HEK293 (cell line): ENCODE measurements around the gene CYB5B.
A peak's percentile ranks its signal among the peaks of the same experiment; 100 is the strongest.

Experiments used
- CTCF ChIA-PET: fragments of 350-600 bp; formaldehyde crosslinking; extraction: SDS; loops from one replicate; lab custom pipeline; 2021; ENCODE audit warnings: antibody characterized with exemption; lab: Yijun Ruan, JAX
- POLR2A ChIA-PET: fragments of 300-600 bp; formaldehyde crosslinking; extraction: SDS; loops from one replicate; lab custom pipeline; 2020; ENCODE audit warnings: antibody characterized with exemption, inconsistent platforms; lab: Yijun Ruan, JAX
- H3K27ac ChIP-seq: fragments of 200-500 bp; sonication (Bioruptor generic); 2 replicates; pipeline ENCODE4 v1.5.1; 2014; ENCODE audit warnings: low read depth, low read length, control low read depth, inconsistent platforms; ENCODE audit errors: extremely low read depth
- H3K36me3 ChIP-seq, 2 experiments: fragments of 200-500 bp in 1 of 2; sonication (Bioruptor generic) in 1 of 2; 1 replicate in 1 of 2; 2 replicates in 1 of 2; pipeline ENCODE4 v1.5.1; 2014 to 2017; ENCODE audit warnings: inconsistent platforms in 2 of 2, low read length in 2 of 2; ENCODE audit not compliant: control insufficient read depth in 2 of 2, insufficient read depth in 1 of 2
- H3K4me1 ChIP-seq: fragments of 200-500 bp; sonication (Bioruptor generic); 2 replicates; pipeline ENCODE4 v1.5.1; 2014; ENCODE audit warnings: mild to moderate bottlenecking, low read length, inconsistent platforms; ENCODE audit not compliant: control insufficient read depth, insufficient read depth
- H3K4me3 ChIP-seq: 2 replicates; pipeline ENCODE4 v1.5.1; 2011; ENCODE audit warnings: low read depth, mild to moderate bottlenecking, control low read depth, low read length, moderate library complexity
- H3K9me3 ChIP-seq: fragments of 200-500 bp; sonication (Bioruptor generic); 2 replicates; pipeline ENCODE4 v1.5.1; 2014; ENCODE audit warnings: low read depth, low read length, inconsistent platforms; ENCODE audit not compliant: control insufficient read depth, insufficient read depth
- EGR2 ChIP-seq: fragments of 450-650 bp; formaldehyde crosslinking; IDR thresholded peaks from 2 replicates; pipeline ENCODE4 v1.5.1; 2016; ENCODE audit warnings: low read depth, missing biosample characterization, missing genetic modification characterization
- GLI4 ChIP-seq: fragments of 450-650 bp; formaldehyde crosslinking; IDR thresholded peaks from 2 replicates; pipeline ENCODE4 v1.5.1; 2016; ENCODE audit warnings: missing biosample characterization, missing genetic modification characterization
- HOXC10 ChIP-seq: sonication (generic); formaldehyde crosslinking; IDR thresholded peaks from 2 replicates; pipeline ENCODE4 v1.8.1; 2023; ENCODE audit warnings: mild to moderate bottlenecking, missing genetic modification reagents
- PRDM1 ChIP-seq: fragments of 450-650 bp; formaldehyde crosslinking; IDR thresholded peaks from 2 replicates; pipeline ENCODE4; 2016; ENCODE audit warnings: missing biosample characterization, missing genetic modification characterization
- RBAK ChIP-seq: fragments of 450-650 bp; formaldehyde crosslinking; IDR thresholded peaks from 2 replicates; pipeline ENCODE4 v1.5.1; 2016; ENCODE audit warnings: missing biosample characterization, missing genetic modification characterization
- SCRT2 ChIP-seq: fragments of 450-650 bp; formaldehyde crosslinking; IDR thresholded peaks from 2 replicates; pipeline ENCODE4 v1.5.1; 2016; ENCODE audit warnings: missing biosample characterization, missing genetic modification characterization
- ZFP41 ChIP-seq: fragments of 450-650 bp; formaldehyde crosslinking; IDR thresholded peaks from 2 replicates; pipeline ENCODE4 v1.5.1; 2016; ENCODE audit warnings: missing biosample characterization, missing genetic modification characterization, borderline replicate concordance
- ZNF394 ChIP-seq: fragments of 450-650 bp; formaldehyde crosslinking; IDR thresholded peaks from 2 replicates; pipeline ENCODE4 v1.5.1; 2016; ENCODE audit warnings: missing biosample characterization, missing genetic modification characterization, mild to moderate bottlenecking, moderate library complexity, borderline replicate concordance
- ZNF404 ChIP-seq: fragments of 450-650 bp; formaldehyde crosslinking; IDR thresholded peaks from 2 replicates; pipeline ENCODE4 v1.5.1; 2017; ENCODE audit warnings: missing biosample characterization, missing genetic modification characterization
- ZNF548 ChIP-seq: fragments of 450-650 bp; formaldehyde crosslinking; IDR thresholded peaks from 2 replicates; pipeline ENCODE4 v1.5.1; 2016; ENCODE audit warnings: missing biosample characterization, missing genetic modification characterization
- ZNF600 ChIP-seq: fragments of 450-650 bp; formaldehyde crosslinking; IDR thresholded peaks from 2 replicates; pipeline ENCODE4 v1.5.1; 2016; ENCODE audit warnings: missing biosample characterization, missing genetic modification characterization
- ZNF654 ChIP-seq: fragments of 450-650 bp; formaldehyde crosslinking; IDR thresholded peaks from 2 replicates; pipeline ENCODE4 v1.5.1; 2016; ENCODE audit warnings: low read depth, missing biosample characterization, missing genetic modification characterization
- ZNF670 ChIP-seq: fragments of 450-650 bp; formaldehyde crosslinking; IDR thresholded peaks from 2 replicates; pipeline ENCODE4 v1.5.1; 2016; ENCODE audit warnings: missing biosample characterization, missing genetic modification characterization, low read depth
- ZNF701 ChIP-seq: fragments of 450-650 bp; formaldehyde crosslinking; IDR thresholded peaks from 2 replicates; pipeline ENCODE4 v1.5.1; 2016; ENCODE audit warnings: missing biosample characterization, missing genetic modification characterization
- ZNF76 ChIP-seq: fragments of 450-650 bp; formaldehyde crosslinking; IDR thresholded peaks from 2 replicates; pipeline ENCODE4; 2016; ENCODE audit warnings: low read depth, missing biosample characterization, missing genetic modification characterization, borderline replicate concordance
- ZNF785 ChIP-seq: fragments of 450-650 bp; formaldehyde crosslinking; IDR thresholded peaks from 2 replicates; pipeline ENCODE4 v1.5.1; 2016; ENCODE audit warnings: missing biosample characterization, missing genetic modification characterization
- TF ChIP-seq, protein P1 (sequence below): fragments of 450-650 bp; formaldehyde crosslinking; IDR thresholded peaks from 2 replicates; pipeline ENCODE4 v1.5.1; 2017; ENCODE audit warnings: missing biosample characterization, missing genetic modification characterization
- TF ChIP-seq, protein P2 (sequence below): fragments of 450-650 bp; formaldehyde crosslinking; IDR thresholded peaks from 2 replicates; pipeline ENCODE4 v1.5.1; 2017; ENCODE audit warnings: missing biosample characterization, mild to moderate bottlenecking, missing genetic modification characterization, moderate library complexity
- TF ChIP-seq, protein P3 (sequence below): fragments of 450-650 bp; formaldehyde crosslinking; IDR thresholded peaks from 2 replicates; pipeline ENCODE4 v1.5.1; 2016; ENCODE audit warnings: missing biosample characterization, missing genetic modification characterization
- TF ChIP-seq, protein P4 (sequence below): fragments of 450-650 bp; formaldehyde crosslinking; IDR thresholded peaks from 2 replicates; pipeline ENCODE4 v1.5.1; 2016; ENCODE audit warnings: missing biosample characterization, missing genetic modification characterization, low read depth

CYB5B gene

GRCh38 chr16:69486272-69486671 lies 61.9 kb downstream of the CYB5B start:
- TF ChIP-seq ZNF600 (tag by site-specific recombination) = peak; percentile 92
- TF ChIP-seq RBAK (tag by site-specific recombination) = no peak
- TF ChIP-seq, protein P1, sequence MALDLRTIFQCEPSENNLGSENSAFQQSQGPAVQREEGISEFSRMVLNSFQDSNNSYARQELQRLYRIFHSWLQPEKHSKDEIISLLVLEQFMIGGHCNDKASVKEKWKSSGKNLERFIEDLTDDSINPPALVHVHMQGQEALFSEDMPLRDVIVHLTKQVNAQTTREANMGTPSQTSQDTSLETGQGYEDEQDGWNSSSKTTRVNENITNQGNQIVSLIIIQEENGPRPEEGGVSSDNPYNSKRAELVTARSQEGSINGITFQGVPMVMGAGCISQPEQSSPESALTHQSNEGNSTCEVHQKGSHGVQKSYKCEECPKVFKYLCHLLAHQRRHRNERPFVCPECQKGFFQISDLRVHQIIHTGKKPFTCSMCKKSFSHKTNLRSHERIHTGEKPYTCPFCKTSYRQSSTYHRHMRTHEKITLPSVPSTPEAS (tag by site-specific recombination) = no peak
- no peak for TF ChIP-seq ZNF394 (tag by site-specific recombination)
- TF ChIP-seq ZNF785 (tag by site-specific recombination) = no peak
- TF ChIP-seq GLI4 (tag by site-specific recombination) = no peak
- no peak for TF ChIP-seq ZNF701 (tag by site-specific recombination)
- TF ChIP-seq ZFP41 = no peak
- TF ChIP-seq, all 188 proteins: peak for 1
- Histone ChIP-seq H3K4me1 (0 out of 2 replicates have a peak, but pooled peaks cover 3% of the 10 kb centered on the region), H3K9me3 (no peaks in the 10 kb centered on the region), H3K4me3 (no peak overlapping the region), H3K27ac (no peak overlapping the region), H3K36me3 (no peaks in the 10 kb centered on the region)
- ChIA-PET CTCF (no interaction called here), POLR2A (no interaction called here)

- no peaks in the 10 kb centered on the region for H3K9me3 ChIP-seq
- no peaks in the 10 kb centered on the region for H3K36me3 ChIP-seq
- TF ChIP-seq EGR2 (tag by site-specific recombination) = no peak
- no peak for TF ChIP-seq ZNF670
- TF ChIP-seq, protein P2, sequence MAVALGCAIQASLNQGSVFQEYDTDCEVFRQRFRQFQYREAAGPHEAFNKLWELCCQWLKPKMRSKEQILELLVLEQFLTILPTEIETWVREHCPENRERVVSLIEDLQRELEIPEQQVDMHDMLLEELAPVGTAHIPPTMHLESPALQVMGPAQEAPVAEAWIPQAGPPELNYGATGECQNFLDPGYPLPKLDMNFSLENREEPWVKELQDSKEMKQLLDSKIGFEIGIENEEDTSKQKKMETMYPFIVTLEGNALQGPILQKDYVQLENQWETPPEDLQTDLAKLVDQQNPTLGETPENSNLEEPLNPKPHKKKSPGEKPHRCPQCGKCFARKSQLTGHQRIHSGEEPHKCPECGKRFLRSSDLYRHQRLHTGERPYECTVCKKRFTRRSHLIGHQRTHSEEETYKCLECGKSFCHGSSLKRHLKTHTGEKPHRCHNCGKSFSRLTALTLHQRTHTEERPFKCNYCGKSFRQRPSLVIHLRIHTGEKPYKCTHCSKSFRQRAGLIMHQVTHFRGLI (tag by site-specific recombination) = no peak
- no peak for TF ChIP-seq SCRT2
- TF ChIP-seq ZNF404 (tag by site-specific recombination) = no peak
- no peak for TF ChIP-seq PRDM1
- TF ChIP-seq, protein P3, sequence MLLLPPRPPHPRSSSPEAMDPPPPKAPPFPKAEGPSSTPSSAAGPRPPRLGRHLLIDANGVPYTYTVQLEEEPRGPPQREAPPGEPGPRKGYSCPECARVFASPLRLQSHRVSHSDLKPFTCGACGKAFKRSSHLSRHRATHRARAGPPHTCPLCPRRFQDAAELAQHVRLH (tag by site-specific recombination) = no peak
- TF ChIP-seq, protein P4, sequence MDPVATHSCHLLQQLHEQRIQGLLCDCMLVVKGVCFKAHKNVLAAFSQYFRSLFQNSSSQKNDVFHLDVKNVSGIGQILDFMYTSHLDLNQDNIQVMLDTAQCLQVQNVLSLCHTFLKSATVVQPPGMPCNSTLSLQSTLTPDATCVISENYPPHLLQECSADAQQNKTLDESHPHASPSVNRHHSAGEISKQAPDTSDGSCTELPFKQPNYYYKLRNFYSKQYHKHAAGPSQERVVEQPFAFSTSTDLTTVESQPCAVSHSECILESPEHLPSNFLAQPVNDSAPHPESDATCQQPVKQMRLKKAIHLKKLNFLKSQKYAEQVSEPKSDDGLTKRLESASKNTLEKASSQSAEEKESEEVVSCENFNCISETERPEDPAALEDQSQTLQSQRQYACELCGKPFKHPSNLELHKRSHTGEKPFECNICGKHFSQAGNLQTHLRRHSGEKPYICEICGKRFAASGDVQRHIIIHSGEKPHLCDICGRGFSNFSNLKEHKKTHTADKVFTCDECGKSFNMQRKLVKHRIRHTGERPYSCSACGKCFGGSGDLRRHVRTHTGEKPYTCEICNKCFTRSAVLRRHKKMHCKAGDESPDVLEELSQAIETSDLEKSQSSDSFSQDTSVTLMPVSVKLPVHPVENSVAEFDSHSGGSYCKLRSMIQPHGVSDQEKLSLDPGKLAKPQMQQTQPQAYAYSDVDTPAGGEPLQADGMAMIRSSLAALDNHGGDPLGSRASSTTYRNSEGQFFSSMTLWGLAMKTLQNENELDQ (tag by site-specific recombination) = no peak
- no peak for TF ChIP-seq HOXC10 (CRISPR knock-in tag)
- no peak for TF ChIP-seq ZNF76
- TF ChIP-seq ZNF654 = no peak
- no peak for TF ChIP-seq ZNF548 (tag by site-specific recombination)
- H3K4me3 ChIP-seq = no peak overlapping the region
- CTCF ChIA-PET = no interaction called here
- H3K4me1 ChIP-seq = 0 out of 2 replicates have a peak, but pooled peaks cover 3% of the 10 kb centered on the region
- no peak overlapping the region for H3K27ac ChIP-seq
- POLR2A ChIA-PET = no interaction called here
Observed at GRCh38 chr16:69486724-69487123, 62.3 kb downstream of the CYB5B start.
